Dedifferentiated amniotic fluid mesenchymal stem cell (primary cell): Measurements from ENCODE around the gene PTTG1IP.
A peak's percentile ranks its signal among the peaks of the same experiment; 100 is the strongest.

Source experiments
- DNase-seq: peaks from one replicate; pipeline ENCODE4 v3.0.0-alpha.2; 2016; ENCODE audit errors: extremely low spot score

The PTTG1IP gene

DNA sequence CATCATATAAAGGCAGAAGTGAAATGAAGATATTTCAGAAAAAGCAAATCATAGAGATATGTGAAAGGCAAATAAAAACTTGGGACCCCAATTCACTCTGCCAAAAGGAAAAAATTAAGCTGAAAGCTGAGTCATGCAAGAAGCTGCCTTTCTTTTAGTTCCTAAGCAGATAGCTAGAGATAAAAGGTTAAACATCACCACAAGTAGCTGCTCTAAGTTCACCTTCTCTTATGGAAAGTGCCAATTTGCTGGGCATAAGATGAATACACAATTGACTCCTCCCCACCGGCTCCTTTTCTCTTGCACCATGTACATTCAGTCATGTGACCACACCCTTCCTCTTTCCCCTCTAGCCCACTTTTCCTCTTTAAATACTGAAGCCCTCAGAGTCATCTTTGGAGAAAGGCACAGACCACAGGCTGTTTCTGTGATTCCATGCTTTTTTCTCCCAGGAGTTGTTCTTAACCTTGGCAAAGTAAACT is 50.3 kb downstream of the PTTG1IP start:
- no peak for DNase-seq

DNA sequence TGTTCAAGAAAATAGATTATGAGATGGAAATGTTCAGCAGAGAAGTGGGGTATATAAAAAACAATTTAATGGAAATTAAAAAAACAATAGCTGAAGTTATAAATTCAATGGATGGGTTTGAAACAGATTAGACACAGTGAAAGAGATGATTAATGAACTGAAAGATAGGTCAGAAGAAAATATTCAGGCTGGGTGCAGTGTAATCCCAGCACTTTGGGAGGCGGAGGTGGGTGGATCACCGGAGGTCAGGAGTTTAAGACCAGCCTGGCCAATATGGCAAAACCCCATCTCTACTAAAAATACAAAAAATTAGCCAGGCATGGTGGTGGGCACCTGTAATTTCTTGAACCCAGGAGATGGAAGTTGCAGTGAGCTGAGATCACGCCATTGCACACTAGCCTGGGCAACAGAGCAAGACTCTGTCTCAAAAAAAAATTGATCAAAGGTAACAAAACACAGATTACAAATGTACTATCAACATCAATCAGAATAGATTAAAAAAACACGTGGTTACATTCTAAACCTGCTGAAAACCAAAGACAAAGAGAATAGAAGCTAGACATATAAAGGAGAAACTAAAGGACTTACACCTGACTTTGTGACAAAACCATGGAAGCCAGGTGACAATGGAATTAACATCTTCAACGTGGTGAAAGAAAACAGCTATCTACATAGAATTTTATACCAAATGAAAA is 50.9 kb downstream of the PTTG1IP start:
- no peak for DNase-seq

DNA sequence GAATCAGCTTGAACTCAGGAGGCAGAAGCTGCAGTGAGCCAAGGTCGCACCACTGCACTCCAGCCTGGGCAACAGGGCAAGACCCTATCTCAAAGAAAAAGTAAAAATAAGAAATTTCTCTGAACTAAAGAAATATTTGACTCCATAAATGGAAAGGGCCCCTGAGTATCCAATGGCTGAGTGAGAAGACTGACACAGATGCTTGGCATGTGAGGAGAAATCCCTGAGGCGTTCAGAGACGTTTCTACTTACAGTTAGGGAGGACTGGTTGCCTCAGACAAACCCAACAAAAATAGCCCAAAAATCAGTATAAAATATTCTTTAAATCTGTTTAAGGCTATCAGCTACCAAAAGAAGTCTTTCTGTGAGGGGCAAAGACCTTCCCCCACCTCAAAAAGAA is 52.6 kb downstream of the PTTG1IP start:
- peak; percentile 26 for DNase-seq

DNA sequence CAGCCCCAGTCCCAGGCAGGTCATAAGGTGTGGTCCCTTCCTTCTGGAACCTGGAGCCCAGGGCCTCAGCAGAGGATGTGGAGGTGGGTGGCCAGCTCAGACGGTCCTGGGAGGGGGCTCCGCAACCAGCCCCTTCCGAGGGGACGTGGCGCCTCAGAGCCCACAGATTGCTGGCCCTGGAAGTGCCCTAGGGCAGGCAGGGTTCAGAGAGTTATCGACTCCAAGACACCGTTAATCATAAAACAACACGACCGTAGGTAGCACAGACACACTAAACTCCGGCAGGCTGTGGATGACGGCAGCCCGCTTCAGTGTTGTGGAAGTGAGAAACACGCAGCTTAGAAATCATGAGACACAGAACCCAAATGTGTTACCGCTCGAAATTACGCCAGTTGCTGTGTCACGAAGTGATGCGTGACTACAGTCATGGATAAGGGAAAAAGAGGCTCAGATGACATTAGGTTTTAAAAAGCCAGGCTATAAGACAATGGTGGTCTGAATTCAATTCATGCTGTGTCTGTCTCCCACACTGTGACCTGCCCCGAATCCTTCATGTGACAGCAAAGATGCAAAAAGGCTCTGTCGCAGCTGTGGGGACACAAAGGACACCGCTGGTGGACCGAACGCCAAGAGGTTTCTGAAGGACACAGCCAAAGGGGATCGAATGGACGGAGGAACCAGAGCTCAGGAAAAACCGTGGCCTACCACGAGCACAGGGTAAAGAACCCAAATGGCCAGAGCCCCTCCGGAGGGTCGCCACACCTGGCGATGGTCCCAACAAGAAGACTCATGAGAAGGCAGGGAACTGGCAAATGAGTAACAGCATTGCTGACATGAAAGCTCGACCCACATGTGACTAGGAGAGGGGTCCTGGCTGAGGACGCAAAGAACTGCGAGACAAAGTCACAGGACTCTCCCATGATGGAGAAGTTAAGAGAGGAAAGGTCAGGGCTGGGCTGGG is 53.9 kb downstream of the PTTG1IP start:
- DNase-seq, result no peak

DNA sequence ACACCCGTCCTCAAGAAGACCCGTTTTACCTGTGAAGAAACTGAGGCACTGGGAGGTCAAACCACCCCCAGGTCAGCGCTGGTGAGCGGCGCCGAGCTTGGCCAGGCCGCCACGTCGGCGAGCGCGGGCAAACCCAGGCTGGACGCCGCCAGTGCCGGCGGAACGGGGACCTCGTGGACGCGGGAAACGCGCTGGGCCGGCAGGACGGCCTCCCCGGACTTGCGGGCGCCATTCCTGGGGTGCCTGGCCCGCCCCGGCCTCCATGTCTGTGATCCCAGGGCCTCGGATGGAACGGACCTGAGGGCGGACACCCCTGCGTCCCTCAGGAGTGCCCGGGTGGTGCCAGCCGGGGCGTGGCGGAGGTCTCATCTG is 54.9 kb downstream of the PTTG1IP start:
- DNase-seq, result no peak

DNA sequence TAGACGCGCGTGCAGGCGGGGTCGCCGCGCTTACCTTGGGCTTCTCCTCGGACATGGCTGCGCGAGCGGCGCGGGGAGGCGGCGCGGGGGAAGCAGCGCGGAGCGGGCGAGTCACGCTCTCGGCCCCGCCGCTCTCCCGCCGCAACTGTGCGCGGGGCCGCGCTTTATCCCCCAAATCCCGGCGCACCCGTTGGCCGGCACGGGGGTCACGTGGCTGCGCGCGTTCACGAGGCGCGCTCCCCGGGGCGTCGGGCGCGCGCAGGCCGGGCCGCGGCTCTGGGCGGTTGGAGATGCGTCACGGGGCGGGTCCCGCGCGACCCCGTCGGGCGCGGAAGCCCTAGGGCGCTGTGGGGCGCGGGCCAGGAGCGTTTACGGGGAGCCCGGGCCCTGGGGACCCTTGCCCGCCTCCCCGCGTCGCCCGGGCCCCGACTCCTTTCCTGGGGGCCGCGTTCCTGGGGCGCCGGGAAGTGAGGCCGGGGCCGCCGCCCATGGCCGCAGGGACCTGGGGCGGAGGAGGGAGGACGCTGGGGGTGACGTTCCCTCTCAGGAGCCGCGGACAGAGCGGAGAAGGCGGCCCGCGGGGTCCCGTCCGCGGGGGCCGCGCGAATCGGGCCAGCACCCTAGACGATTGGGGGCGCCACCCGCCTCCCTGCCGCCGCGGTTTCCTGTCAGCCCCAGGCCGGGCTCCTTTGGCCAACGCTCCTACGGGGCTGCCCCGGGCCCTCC is 55.4 kb downstream of the PTTG1IP start, which contains the start of gene SUMO3:
Gene SUMO3, minus strand, starts transcription at position 149 of the 726 bp plus-strand sequence. Its CDS starts 94 bp downstream, at position 55.
- DNase-seq, result peak; percentile 36

DNA sequence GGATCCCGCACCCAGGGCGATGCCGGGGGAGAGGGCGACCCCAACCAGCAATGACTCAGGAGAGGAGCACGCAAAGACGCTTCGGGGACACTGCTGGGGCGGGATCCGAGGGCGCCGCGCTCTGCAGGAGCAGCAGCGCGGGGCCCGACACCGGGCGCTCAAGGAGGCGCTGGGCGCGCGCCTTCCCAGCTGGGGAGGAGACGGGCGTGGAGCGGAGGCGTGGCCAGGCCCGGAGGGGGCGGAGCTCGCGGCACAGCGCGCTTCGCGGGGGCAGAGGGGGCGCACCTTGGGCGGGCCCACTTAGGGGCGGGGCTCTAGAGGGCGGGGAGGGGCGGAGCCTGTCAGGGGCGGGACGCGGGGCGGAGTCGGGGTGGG is 56.0 kb downstream of the PTTG1IP start:
- DNase-seq, result peak; percentile 78

DNA sequence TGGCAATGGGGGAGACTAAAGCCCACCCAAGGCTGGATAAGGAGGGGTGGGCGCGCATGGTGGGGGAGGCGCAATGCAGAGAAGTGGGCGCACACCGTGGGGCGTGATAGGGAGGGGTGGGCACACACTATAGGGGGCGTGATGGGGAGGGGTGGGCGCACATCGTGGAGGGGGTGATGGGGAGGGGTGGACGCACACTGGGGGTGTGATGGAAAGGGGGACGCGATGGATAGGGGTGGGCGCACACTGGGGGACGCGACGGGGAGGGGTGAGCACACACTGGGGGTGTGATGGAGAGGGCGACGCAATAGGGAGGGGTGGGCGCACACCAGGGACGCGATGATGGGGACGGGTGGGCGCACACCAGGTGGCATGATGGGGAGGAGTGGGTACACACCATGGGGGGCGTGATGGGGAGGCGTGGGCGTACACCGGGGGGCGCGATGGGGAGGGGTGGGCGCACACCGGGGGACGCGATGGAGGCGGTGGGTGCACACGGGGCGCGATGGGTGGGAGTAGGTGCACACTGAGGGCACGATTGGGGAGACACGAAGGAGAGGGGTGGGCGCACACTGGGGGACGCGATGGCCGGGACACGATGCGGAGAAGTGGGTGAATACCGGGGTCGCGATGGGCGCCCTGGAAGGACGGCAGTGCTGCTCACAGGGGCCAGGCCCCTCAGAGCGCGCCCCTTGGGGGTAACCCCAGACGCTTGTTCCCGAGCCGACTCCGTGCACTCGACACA is 56.6 kb downstream of the PTTG1IP start:
- DNase-seq, result no peak

DNA sequence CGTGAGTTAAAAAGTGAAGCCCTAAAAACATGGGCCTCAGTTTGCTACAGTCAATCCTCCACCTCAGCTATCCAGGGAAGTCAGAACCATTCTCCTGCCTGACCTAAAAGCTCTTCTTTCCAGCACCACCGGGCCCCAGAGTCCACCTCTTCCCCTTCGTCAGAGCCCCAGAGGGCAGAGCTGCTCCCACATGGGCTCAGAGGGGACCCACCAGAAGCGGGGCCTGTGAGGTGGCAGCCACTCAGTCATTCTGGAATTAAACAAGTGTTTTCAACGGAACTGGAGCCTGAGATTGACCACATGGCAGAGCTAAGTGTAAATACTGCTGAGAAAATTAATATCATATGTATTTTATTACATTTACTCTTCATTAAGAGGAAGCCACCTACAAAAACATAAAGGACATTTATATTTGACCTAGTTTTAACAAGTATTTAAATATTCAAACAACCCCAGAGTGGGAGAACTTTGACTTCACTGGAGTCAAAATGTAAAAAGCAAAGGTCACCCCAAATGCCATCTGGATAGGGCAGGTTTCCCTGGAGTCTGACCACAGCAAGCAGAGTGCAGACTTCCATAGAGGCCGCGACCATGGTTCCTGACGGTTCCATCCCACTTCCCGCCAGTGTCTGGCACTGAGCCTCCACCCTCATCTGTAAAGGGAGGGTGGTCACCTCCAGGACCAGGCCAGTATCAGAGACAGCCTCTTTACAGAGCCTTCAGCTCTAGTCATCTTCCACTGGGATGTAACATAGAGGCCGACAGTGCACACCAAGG is 57.5 kb downstream of the PTTG1IP start:
- DNase-seq, result no peak

DNA sequence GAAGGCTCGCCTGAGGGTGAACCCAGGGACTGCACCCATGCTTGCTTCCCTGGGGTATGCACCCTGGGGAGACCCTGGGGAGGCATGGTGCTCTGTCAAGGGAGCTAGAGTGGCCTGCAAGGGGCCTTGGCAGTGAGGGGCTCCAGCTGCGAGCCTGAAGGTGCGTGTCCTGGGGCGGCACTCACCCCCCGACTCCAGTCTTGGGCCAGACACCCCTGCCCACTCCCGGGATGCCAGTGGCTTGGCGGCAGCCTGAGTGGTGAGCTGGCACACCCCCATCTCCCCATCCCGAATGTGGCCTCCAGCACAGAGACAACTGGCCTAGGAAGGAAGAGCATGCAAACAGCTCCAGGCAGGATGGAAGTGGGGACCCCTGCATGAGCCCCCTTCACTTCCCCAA is 58.3 kb downstream of the PTTG1IP start:
- no peak for DNase-seq

DNA sequence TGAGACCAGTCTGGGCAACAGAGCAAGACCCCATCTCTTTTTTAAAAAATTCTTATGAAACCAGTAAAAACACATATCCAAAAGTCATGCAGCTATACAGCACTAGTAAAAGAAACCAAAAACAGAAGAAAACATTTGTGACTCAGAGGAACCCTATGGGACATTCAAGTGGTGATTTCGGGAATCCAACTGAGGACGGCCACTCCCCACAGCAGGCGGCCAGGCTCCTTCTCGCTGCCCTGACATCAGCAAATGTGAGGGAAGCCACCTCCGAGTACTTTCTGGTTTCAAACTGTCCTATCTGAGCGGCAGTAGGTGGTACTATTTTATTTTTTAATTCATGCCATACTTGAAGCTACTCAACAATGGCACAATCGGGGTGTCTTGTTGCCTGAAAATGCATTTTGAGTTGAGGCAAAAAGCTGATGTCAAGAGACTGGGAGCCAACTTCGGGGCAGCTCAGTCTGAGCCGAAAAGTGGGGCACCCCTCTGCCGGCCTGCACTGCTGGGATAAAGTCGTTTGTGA is 58.9 kb downstream of the PTTG1IP start:
- no peak for DNase-seq

DNA sequence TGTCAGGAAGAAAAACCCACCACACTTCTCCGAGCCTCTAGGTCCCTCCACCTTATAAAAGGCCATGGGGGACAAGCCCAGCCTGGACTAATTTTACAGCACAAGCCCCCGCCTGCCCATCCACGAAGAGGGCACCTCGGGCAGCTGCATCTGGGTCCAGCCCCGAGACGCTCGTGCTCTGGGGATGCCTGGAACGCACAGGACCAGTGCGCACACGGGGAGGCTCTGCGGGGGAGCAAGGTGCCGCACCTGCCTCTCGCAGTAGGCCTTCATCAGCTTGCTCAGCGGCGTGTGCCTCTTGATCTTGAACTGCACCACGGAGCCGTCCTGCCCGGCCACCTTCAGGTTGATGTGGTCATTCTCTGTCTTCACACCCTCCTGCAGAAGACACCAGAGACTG is 59.8 kb downstream of the PTTG1IP start:
- no peak for DNase-seq

DNA sequence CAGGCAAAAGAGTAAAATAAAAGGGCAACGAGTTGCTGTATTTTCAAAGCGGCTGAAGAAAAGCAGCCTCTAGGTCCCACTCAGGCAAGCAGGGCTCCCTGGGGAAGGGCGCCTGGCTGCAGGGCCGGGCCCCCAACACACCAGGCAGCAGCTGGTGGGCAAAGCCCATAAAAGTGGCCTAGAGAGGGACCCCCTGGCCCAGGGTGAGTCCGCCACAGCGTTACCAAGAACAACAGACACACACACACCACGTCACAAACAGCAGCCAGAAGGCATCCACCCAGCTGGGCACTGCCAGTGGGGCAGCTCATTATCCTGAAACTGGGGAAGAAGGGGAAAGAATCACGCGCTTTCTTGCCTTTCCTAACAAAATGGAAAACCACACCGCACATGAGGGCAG is 60.3 kb downstream of the PTTG1IP start:
- DNase-seq, result no peak

DNA sequence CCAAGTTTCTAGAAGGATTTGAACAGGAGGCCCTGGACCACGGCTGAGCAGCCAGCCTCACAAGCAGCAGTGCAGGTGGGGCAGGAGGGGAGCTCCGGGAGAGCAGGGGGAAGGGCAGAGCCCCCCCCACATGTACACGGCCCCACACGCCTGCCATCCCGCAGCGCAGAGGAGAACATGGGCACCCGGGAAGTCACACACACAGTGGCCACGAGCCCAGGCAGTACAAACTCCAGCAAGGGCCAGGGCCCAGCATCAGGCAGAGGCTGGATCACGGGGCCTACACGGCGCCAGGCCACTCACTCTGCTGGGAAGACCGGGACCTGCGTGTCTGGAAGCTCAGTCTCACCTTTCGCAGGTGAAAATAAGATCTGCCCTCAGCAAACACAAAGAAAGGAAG is 60.9 kb downstream of the PTTG1IP start:
- DNase-seq, result no peak

DNA sequence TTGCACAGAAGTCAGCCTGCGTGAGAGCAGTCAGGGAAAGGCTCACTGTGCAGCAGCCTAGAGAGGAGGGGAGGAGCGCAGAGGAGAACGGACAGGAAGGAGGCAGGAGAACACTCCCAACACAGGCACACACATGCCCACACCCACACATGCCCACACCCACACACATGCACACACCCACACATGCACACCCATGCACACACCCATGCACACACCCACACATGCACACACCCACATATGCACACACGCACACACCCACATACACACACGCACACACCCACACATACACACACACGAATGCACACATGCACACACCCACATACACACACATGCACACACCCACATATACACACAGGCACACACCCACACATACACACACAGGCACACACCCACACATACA is 62.7 kb downstream of the PTTG1IP start:
- no peak for DNase-seq

DNA sequence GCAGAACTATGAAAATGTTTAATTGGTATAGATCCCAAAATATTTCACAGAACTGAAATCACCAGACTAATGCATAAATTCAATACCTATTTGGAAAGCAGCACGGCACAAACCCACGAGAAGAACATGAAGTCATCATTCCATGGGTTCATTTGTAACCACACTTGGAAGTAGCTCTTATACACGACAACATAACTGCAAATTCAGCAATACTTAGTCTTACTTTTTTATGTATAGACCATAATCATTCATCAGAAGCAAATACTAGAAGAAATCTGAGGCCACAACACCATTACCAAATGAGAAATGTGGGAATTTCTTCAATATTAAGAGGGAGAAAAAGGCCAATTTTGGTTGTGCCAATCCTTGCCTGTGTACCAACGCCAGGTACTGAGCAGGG is 67.6 kb downstream of the PTTG1IP start:
- DNase-seq, result no peak

DNA sequence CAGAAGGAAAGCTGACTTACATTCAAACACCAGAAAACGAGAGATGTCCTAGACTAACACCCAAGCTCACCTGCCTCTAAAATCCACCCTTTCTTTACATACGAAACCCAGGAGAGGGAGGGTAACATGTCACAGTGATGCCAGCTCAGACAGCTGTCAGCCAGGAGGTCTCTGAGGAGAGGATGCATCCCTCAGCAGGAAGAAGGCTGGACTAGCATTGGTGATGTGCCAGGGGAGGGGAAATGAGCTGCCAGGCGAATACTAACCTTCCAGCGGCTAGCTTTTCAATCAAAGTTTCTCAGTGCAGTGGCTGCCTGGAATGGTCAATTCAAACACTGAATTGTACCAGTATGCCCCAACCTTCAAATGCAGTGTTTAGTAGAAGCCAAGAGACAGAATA is 68.3 kb downstream of the PTTG1IP start:
- no peak for DNase-seq

DNA sequence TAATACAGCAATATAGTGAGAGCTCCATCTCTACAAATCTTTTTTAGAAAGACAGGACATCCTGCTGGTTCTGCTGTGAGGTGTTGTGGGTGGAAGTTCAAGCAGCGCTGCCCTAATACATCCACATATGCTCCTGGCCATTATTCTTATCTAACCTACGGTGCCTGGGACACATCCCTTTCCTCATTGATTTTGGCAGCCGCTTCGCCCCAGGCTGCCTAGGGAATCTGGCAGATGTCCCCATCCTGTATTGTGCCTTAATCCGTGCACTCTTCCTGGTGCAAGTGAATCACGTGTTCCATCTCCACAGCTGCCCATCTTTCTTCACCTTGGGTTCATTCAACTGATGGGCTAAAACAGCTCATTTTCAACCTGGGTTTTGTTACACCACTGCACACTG is 68.7 kb downstream of the PTTG1IP start:
- DNase-seq, result no peak

DNA sequence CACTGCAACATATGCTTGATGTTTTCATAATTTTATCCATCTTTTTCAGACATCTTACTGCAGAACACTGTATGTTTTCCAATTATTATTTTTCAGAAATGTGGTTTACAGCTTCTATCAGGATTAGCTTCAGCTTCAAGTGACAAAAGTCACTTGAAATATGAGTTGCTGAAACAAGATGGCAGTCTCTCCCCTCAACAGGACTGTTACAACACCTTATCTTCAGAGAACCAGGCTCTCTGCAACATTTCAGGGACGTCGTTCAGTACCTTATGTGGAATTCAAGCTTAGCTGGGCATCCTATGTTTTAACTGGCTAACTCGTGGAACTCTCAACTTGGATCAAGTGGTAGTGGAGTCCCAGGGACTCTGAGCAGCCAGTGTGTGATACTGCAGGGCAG is 69.8 kb downstream of the PTTG1IP start:
- no peak for DNase-seq

DNA sequence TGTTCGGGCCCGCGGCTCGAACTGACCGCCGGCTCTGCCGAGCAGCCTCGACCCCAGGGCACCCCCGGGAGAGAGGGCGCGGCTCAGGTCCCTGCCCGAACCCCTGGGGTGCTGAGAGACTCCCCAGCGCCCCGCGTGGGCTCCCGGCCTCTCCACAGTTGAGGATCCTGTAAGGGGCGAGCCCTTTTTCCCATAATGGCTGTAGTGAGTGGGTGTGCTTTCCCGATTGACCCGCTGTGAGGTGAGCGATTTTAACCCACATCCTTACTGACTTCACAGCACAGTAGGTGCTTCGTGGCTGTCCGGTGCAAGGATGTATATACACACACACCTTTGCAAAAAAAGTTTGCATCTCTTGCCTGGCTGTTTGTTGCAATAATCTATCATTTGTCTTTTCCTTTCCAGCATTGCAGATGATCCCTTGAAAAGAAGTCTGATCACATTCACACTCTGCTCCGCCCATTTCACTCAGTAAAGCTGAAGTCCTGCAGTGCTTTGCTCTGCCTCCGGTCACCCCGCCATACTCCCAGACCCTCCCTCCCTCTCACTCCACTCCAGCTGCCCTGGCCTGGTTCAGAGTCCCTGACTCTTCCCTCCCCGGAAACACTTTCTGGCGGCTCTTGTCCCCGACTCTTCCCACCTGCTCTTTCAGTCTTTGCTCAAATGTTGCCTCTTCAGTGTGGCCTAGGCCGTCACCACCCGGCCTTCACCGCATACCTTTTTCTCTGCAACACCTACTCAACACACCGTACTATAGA is 70.9 kb downstream of the PTTG1IP start:
- DNase-seq, result no peak
